ENCODE results near the gene PRKAB1. TPM values are rescaled to one million over a fixed set of nuclear protein-coding genes. Genes with fewer than 3 reads are reported as not detected.

Gene PRKAB1
- total RNA-seq, 1 experiment from 2014 or later = 30.0 TPM

GRCh38 chr12:119712721-119713120 lies 44.8 kb downstream of the PRKAB1 start:
- Histone ChIP-seq H3F3A (ENCODE audit: insufficient read depth, low read depth) (peaks cover 14% of the 10 kb centered on the region), H3K27ac (no peak overlapping the region), H4K20me1 (ENCODE audit: insufficient read depth) (no peaks in the 10 kb centered on the region), H3K9me2 (ENCODE audit: insufficient read depth) (no peaks in the 10 kb centered on the region), H3K9me3 (ENCODE audit: insufficient read depth, low read depth) (no peaks in the 10 kb centered on the region), H3K36me3 (ENCODE audit: low read depth) (no peaks in the 10 kb centered on the region), H2AFZ (no peak overlapping the region), H3K4me2 (no peak overlapping the region), H3K4me1 (replicated peaks; ENCODE audit: insufficient read depth) (peaks cover 13% of the 10 kb centered on the region), H3K4me3 (no peak overlapping the region), H3K27me3 (ENCODE audit: insufficient read depth, low read depth) (no peaks in the 10 kb centered on the region), H3K79me2 (ENCODE audit: low read depth) (no peaks in the 10 kb centered on the region)
- intact Hi-C loops (cut with micrococcal nuclease; ENCODE audit: unreplicated experiment) = no loop called here
- BruUV-seq (replicated peaks) = no TSS peak
- CTCF ChIA-PET = no interaction called here
- DNase-seq = no peak
- TF ChIP-seq EZH2 (IDR thresholded peaks at IDR 0.05; ENCODE audit: low read depth) (no peak), CTCF (conservative IDR thresholded peaks at IDR 0.05) (no peak)
- POLR2A ChIA-PET (ENCODE audit: unreplicated experiment) = no interaction called here

GRCh38 chr12:119713551-119714031 lies 45.7 kb downstream of the PRKAB1 start:
- H3K27me3 ChIP-seq (ENCODE audit: insufficient read depth, low read depth) = no peaks in the 10 kb centered on the region
- DNase-seq = no peak
- no peak overlapping the region for H2AFZ ChIP-seq
- no peaks in the 10 kb centered on the region for H3K36me3 ChIP-seq (ENCODE audit: low read depth)
- no TSS peak for BruUV-seq (replicated peaks)
- no peak overlapping the region for H3K4me2 ChIP-seq
- no peak overlapping the region for H3K4me3 ChIP-seq
- no peaks in the 10 kb centered on the region for H3K9me3 ChIP-seq (ENCODE audit: insufficient read depth, low read depth)
- CTCF ChIA-PET = no interaction called here
- intact Hi-C loops (cut with micrococcal nuclease; ENCODE audit: unreplicated experiment) = no loop called here
- POLR2A ChIA-PET (ENCODE audit: unreplicated experiment) = no interaction called here
- no peak overlapping the region for H3K27ac ChIP-seq
- H3K4me1 ChIP-seq (replicated peaks; ENCODE audit: insufficient read depth) = peaks cover 13% of the 10 kb centered on the region
- no peaks in the 10 kb centered on the region for H4K20me1 ChIP-seq (ENCODE audit: insufficient read depth)
- no peaks in the 10 kb centered on the region for H3K79me2 ChIP-seq (ENCODE audit: low read depth)
- H3K9me2 ChIP-seq (ENCODE audit: insufficient read depth) = no peaks in the 10 kb centered on the region
- TF ChIP-seq CTCF (conservative IDR thresholded peaks at IDR 0.05) (no peak), EZH2 (IDR thresholded peaks at IDR 0.05; ENCODE audit: low read depth) (no peak)
- H3F3A ChIP-seq (ENCODE audit: insufficient read depth, low read depth) = peaks cover 14% of the 10 kb centered on the region

- H3K27me3 ChIP-seq (ENCODE audit: insufficient read depth, low read depth) = no peaks in the 10 kb centered on the region
- H3K4me1 ChIP-seq (replicated peaks; ENCODE audit: insufficient read depth) = peaks cover 13% of the 10 kb centered on the region
- no peak overlapping the region for H3K4me3 ChIP-seq
- H3F3A ChIP-seq (ENCODE audit: insufficient read depth, low read depth) = peaks cover 14% of the 10 kb centered on the region
- DNase-seq = no peak
- ChIA-PET POLR2A (ENCODE audit: unreplicated experiment) (no interaction called here), CTCF (no interaction called here)
- no peaks in the 10 kb centered on the region for H4K20me1 ChIP-seq (ENCODE audit: insufficient read depth)
- no peaks in the 10 kb centered on the region for H3K79me2 ChIP-seq (ENCODE audit: low read depth)
- no peaks in the 10 kb centered on the region for H3K9me3 ChIP-seq (ENCODE audit: insufficient read depth, low read depth)
- no peaks in the 10 kb centered on the region for H3K9me2 ChIP-seq (ENCODE audit: insufficient read depth)
- no TSS peak for BruUV-seq (replicated peaks)
- no peaks in the 10 kb centered on the region for H3K36me3 ChIP-seq (ENCODE audit: low read depth)
- TF ChIP-seq CTCF (conservative IDR thresholded peaks at IDR 0.05) (no peak), EZH2 (IDR thresholded peaks at IDR 0.05; ENCODE audit: low read depth) (no peak)
- H3K4me2 ChIP-seq = no peak overlapping the region
- intact Hi-C loops (cut with micrococcal nuclease; ENCODE audit: unreplicated experiment) = no loop called here
- no peak overlapping the region for H3K27ac ChIP-seq
- no peak overlapping the region for H2AFZ ChIP-seq
Observed at GRCh38 chr12:119714614-119715267, 46.8 kb downstream of the PRKAB1 start.
